GM12878 (cell line): ENCODE results near the gene TTLL6. TPM values are rescaled to one million over a fixed set of nuclear protein-coding genes. Genes with fewer than 3 reads are reported as not detected.

Source experiments
- HDAC6 ChIP-seq: fragments of 200-600 bp; sonication (generic); IDR thresholded peaks from one replicate; pipeline ENCODE4 v1.8.0; 2017; ENCODE audit warnings: antibody characterized with exemption; ENCODE audit not compliant: unreplicated experiment
- ZSCAN29 ChIP-seq: fragments of 450-650 bp; IDR thresholded peaks from 2 replicates; pipeline ENCODE4 v1.6.1; 2017; ENCODE audit warnings: mild to moderate bottlenecking, moderate library complexity
- polyA plus RNA-seq, 11 experiments: library from polyadenylated mRNA; depleted of rRNA in 4 of 11; unstranded in 6 of 11; stranded (reverse) in 5 of 11; fragments of >200 nt; fragmentation: Nextera tagmentation in 4 of 11; fragmentation: Illumina TruSeq in 1 of 11; extraction: Ambion mirVana in 4 of 11; extraction: Trizol in 1 of 11; gene quantifications; 1 replicate in 1 of 11; 2 replicates in 10 of 11; pipeline versions ENCODE4 v1.2.1 to v1.2.3, GENCODE V29; 2011 to 2016; ENCODE audit warnings: inconsistent platforms in 2 of 11, missing spikeins in 2 of 11, low read depth in 1 of 11
- total RNA-seq, 4 experiments: library from RNA; depleted of rRNA in 3 of 4; stranded (reverse); fragments of >200 nt in 3 of 4; fragmentation: Illumina TruSeq in 1 of 4; extraction: Trizol in 1 of 4; gene quantifications; 2 replicates each; pipeline versions ENCODE4 v1.2.1 to v1.2.3, GENCODE V29; 2013 to 2021
- TF ChIP-seq, protein P1 (sequence below): fragments of 450-650 bp; formaldehyde crosslinking; IDR thresholded peaks from 2 replicates; pipeline ENCODE4 v1.4.0; 2022; ENCODE audit warnings: mild to moderate bottlenecking, moderate library complexity
- TF ChIP-seq, protein P2 (sequence below): fragments of 450-650 bp; IDR thresholded peaks from 2 replicates; pipeline ENCODE4 v1.6.1; 2017; ENCODE audit warnings: mild to moderate bottlenecking, low read depth, inconsistent platforms; ENCODE audit not compliant: poor library complexity, severe bottlenecking
- TF ChIP-seq, protein P3 (sequence below): fragments of 450-650 bp; IDR thresholded peaks from 2 replicates; pipeline ENCODE4 v1.6.1; 2017; ENCODE audit warnings: mild to moderate bottlenecking, moderate library complexity

The TTLL6 gene
- total and polyA plus RNA-seq, 10 of the 15 experiments (the other 5 are each of a cell fraction or from before 2014, with no cell fraction given) = 0.06 to 0.36 (median 0.13) TPM; not detected in 4

DNA sequence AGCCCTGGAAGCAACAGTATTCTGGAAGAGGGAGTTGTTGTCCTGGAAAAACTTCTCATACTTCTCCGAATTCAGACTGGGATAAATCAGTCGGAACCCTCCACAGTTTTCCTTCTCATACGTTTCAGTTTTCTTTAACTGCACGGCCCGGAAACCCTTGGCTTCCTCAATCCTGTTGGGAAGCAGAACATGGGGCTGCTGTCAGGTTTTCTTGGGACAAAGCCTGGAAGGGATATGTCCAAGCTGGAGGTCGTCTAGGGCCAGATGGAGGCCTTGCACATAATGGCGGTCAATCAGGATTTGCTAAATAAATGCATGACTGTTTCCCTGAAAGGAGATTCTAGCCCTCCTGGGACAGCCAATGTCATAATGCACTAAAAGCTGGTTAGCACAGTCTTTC is 29.2 kb downstream of the TTLL6 start (continued):
- TF ChIP-seq, protein P1, sequence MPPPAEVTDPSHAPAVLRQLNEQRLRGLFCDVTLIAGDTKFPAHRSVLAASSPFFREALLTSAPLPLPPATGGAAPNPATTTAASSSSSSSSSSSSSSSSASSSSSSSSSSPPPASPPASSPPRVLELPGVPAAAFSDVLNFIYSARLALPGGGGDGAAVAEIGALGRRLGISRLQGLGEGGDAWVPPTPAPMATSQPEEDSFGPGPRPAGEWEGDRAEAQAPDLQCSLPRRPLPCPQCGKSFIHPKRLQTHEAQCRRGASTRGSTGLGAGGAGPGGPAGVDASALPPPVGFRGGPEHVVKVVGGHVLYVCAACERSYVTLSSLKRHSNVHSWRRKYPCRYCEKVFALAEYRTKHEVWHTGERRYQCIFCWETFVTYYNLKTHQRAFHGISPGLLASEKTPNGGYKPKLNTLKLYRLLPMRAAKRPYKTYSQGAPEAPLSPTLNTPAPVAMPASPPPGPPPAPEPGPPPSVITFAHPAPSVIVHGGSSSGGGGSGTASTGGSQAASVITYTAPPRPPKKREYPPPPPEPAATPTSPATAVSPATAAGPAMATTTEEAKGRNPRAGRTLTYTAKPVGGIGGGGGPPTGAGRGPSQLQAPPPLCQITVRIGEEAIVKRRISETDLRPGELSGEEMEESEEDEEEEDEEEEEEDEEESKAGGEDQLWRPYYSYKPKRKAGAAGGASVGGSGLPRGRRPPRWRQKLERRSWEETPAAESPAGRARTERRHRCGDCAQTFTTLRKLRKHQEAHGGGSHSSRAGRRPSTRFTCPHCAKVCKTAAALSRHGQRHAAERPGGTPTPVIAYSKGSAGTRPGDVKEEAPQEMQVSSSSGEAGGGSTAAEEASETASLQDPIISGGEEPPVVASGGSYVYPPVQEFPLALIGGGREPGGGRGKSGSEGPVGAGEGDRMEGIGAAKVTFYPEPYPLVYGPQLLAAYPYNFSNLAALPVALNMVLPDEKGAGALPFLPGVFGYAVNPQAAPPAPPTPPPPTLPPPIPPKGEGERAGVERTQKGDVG (CRISPR knock-in tag) = no peak
- TF ChIP-seq HDAC6 (no peak), ZSCAN29 (no peak)
- TF ChIP-seq, protein P2, sequence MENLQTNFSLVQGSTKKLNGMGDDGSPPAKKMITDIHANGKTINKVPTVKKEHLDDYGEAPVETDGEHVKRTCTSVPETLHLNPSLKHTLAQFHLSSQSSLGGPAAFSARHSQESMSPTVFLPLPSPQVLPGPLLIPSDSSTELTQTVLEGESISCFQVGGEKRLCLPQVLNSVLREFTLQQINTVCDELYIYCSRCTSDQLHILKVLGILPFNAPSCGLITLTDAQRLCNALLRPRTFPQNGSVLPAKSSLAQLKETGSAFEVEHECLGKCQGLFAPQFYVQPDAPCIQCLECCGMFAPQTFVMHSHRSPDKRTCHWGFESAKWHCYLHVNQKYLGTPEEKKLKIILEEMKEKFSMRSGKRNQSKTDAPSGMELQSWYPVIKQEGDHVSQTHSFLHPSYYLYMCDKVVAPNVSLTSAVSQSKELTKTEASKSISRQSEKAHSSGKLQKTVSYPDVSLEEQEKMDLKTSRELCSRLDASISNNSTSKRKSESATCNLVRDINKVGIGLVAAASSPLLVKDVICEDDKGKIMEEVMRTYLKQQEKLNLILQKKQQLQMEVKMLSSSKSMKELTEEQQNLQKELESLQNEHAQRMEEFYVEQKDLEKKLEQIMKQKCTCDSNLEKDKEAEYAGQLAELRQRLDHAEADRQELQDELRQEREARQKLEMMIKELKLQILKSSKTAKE = no peak
- TF ChIP-seq, protein P3, sequence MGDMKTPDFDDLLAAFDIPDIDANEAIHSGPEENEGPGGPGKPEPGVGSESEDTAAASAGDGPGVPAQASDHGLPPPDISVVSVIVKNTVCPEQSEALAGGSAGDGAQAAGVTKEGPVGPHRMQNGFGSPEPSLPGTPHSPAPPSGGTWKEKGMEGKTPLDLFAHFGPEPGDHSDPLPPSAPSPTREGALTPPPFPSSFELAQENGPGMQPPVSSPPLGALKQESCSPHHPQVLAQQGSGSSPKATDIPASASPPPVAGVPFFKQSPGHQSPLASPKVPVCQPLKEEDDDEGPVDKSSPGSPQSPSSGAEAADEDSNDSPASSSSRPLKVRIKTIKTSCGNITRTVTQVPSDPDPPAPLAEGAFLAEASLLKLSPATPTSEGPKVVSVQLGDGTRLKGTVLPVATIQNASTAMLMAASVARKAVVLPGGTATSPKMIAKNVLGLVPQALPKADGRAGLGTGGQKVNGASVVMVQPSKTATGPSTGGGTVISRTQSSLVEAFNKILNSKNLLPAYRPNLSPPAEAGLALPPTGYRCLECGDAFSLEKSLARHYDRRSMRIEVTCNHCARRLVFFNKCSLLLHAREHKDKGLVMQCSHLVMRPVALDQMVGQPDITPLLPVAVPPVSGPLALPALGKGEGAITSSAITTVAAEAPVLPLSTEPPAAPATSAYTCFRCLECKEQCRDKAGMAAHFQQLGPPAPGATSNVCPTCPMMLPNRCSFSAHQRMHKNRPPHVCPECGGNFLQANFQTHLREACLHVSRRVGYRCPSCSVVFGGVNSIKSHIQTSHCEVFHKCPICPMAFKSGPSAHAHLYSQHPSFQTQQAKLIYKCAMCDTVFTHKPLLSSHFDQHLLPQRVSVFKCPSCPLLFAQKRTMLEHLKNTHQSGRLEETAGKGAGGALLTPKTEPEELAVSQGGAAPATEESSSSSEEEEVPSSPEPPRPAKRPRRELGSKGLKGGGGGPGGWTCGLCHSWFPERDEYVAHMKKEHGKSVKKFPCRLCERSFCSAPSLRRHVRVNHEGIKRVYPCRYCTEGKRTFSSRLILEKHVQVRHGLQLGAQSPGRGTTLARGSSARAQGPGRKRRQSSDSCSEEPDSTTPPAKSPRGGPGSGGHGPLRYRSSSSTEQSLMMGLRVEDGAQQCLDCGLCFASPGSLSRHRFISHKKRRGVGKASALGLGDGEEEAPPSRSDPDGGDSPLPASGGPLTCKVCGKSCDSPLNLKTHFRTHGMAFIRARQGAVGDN = no peak
